MM.1S (cell line): Measurements from ENCODE around the gene BAG5.

Source experiments
- DNase-seq: peaks from one replicate; pipeline ENCODE4 v3.0.0-alpha.2; 2015
- H2AFZ ChIP-seq: fragments of 300-600 bp; sonication (generic); 2 replicates; pipeline ENCODE4 v1.6.0; 2016; ENCODE audit warnings: antibody characterized with exemption, low read length
- H3F3A ChIP-seq: fragments of 300-600 bp; sonication (generic); 2 replicates; pipeline ENCODE4 v1.6.1; 2016; ENCODE audit warnings: mild to moderate bottlenecking, antibody characterized with exemption, low read length, moderate library complexity, mixed read lengths; ENCODE audit not compliant: insufficient read depth
- H3K27ac ChIP-seq: fragments of 300-600 bp; sonication (generic); 2 replicates; pipeline ENCODE4 v1.5.1; 2016; ENCODE audit warnings: mild to moderate bottlenecking, low read length
- H3K27me3 ChIP-seq: fragments of 300-600 bp; sonication (generic); replicated peaks from 2 replicates; pipeline ENCODE4 v1.6.0; 2016; ENCODE audit warnings: low read length; ENCODE audit not compliant: insufficient read depth
- H3K36me3 ChIP-seq: fragments of 300-600 bp; sonication (generic); replicated peaks from 2 replicates; pipeline ENCODE4 v1.6.1; 2016; ENCODE audit warnings: mild to moderate bottlenecking, low read length, mixed read lengths; ENCODE audit not compliant: insufficient read depth
- H3K4me1 ChIP-seq: fragments of 300-600 bp; sonication (generic); 2 replicates; pipeline ENCODE4 v1.6.1; 2016; ENCODE audit warnings: low read length, mixed read lengths
- H3K4me2 ChIP-seq: fragments of 300-600 bp; sonication (generic); 2 replicates; pipeline ENCODE4 v1.6.0; 2016; ENCODE audit warnings: low read depth, low read length
- H3K4me3 ChIP-seq: fragments of 300-600 bp; sonication (generic); 2 replicates; pipeline ENCODE4 v1.5.1; 2016; ENCODE audit warnings: low read length, mixed read lengths
- H3K79me2 ChIP-seq: fragments of 300-600 bp; sonication (generic); 2 replicates; pipeline ENCODE4 v1.6.1; 2016; ENCODE audit warnings: mixed run types, low read length, mixed read lengths
- H3K9ac ChIP-seq: fragments of 300-600 bp; sonication (generic); 2 replicates; pipeline ENCODE4 v1.6.1; 2016; ENCODE audit warnings: low read length, mixed read lengths
- H3K9me2 ChIP-seq: fragments of 300-600 bp; sonication (generic); replicated peaks from 2 replicates; pipeline ENCODE4 v1.6.1; 2016; ENCODE audit warnings: mild to moderate bottlenecking, low read length, mixed read lengths; ENCODE audit not compliant: insufficient read depth
- H3K9me3 ChIP-seq: fragments of 300-600 bp; sonication (generic); replicated peaks from 2 replicates; pipeline ENCODE4 v1.6.1; 2016; ENCODE audit warnings: mild to moderate bottlenecking, low read length, mixed read lengths; ENCODE audit not compliant: insufficient read depth
- H4K20me1 ChIP-seq: fragments of 300-600 bp; sonication (generic); 2 replicates; pipeline ENCODE4 v1.6.1; 2016; ENCODE audit warnings: mild to moderate bottlenecking, low read length, moderate library complexity, mixed read lengths; ENCODE audit not compliant: insufficient read depth
- EZH2 ChIP-seq: fragments of 300-600 bp; sonication (generic); optimal IDR thresholded peaks from 2 replicates; pipeline ENCODE3; 2017; ENCODE audit warnings: low read depth, mild to moderate bottlenecking, antibody characterized with exemption, low read length, mixed read lengths
- EZH2phosphoT487 ChIP-seq: fragments of 300-600 bp; sonication (generic); IDR thresholded peaks from 2 replicates; pipeline ENCODE4 v1.6.1; 2018; ENCODE audit warnings: antibody characterized with exemption, low read length
- TF ChIP-seq, protein P1 (sequence below): fragments of 300-600 bp; sonication (generic); IDR thresholded peaks from 2 replicates; pipeline ENCODE4 v1.5.1; 2016; ENCODE audit warnings: antibody characterized with exemption, low read length, mixed read lengths

BAG5 gene

GRCh38 chr14:103530390-103530789 is 32.1 kb downstream of the BAG5 start:
- peak overlapping the region; percentile 85; the same call in 1 of the 2 replicates for H3K4me3 ChIP-seq
- no peak for TF ChIP-seq EZH2
- no peak for TF ChIP-seq EZH2phosphoT487
- TF ChIP-seq, protein P1, sequence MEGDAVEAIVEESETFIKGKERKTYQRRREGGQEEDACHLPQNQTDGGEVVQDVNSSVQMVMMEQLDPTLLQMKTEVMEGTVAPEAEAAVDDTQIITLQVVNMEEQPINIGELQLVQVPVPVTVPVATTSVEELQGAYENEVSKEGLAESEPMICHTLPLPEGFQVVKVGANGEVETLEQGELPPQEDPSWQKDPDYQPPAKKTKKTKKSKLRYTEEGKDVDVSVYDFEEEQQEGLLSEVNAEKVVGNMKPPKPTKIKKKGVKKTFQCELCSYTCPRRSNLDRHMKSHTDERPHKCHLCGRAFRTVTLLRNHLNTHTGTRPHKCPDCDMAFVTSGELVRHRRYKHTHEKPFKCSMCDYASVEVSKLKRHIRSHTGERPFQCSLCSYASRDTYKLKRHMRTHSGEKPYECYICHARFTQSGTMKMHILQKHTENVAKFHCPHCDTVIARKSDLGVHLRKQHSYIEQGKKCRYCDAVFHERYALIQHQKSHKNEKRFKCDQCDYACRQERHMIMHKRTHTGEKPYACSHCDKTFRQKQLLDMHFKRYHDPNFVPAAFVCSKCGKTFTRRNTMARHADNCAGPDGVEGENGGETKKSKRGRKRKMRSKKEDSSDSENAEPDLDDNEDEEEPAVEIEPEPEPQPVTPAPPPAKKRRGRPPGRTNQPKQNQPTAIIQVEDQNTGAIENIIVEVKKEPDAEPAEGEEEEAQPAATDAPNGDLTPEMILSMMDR: no peak

DNA sequence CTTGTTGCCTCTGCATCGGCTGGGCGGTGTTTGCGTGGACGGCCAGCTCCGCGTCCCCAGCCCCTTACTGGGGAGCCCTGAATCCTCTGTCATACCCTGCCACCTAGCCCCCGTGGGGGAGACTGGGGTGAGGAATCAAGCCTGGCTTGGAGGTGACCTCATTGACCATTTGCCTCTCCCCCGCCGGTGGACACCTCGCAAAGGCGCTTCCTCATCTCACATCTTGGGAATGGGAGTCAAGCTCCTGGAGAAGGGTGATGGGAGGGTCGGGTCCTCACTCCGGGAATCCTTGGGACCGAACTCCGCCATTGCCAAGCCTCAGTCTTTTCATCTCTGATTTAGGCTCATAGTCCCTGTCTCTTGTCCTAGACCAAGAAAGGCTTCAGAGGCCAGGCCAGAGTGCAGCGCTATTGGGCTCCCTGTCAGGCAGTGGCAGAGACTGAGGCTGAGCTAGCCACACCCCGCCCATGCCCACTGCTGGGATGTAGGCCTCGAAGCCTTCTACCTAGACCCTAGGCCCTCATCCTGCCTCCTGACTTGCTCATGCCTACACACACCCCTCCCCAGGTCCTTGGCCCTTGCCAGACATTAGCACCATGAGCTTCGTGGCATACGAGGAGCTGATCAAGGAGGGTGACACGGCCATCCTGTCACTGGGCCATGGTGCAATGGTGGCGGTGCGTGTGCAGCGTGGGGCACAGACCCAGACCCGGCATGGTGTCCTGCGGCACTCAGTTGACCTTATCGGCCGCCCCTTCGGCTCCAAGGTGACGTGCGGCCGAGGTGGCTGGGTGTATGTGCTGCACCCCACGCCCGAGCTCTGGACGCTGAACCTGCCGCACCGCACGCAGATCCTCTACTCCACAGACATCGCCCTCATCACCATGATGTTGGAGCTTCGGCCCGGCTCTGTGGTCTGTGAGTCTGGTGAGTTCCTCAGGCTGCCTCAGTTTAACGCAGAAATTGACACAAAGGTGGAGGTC is 32.8 kb downstream of the BAG5 start:
- peak overlapping the region; percentile 70; the same call in 1 of the 2 replicates for H2AFZ ChIP-seq
- peak overlapping the region; percentile 83 for H3K4me2 ChIP-seq
- no peaks in the 10 kb centered on the region for H3F3A ChIP-seq
- H3K9ac ChIP-seq: peak overlapping the region; percentile 78
- DNase-seq: no peak
- H3K4me1 ChIP-seq: no peaks in the 10 kb centered on the region
- H3K27ac ChIP-seq: no peak overlapping the region
- H4K20me1 ChIP-seq: no peaks in the 10 kb centered on the region
- H3K4me3 ChIP-seq: peak overlapping the region; percentile 85
- TF ChIP-seq, protein P1: no peak
- TF ChIP-seq EZH2phosphoT487: no peak
- TF ChIP-seq EZH2: no peak
- no peaks in the 10 kb centered on the region for H3K27me3 ChIP-seq
- peaks cover 31% of the 10 kb centered on the region for H3K79me2 ChIP-seq
- H3K9me3 ChIP-seq: no peaks in the 10 kb centered on the region
- H3K36me3 ChIP-seq: no peaks in the 10 kb centered on the region
- no peaks in the 10 kb centered on the region for H3K9me2 ChIP-seq

More at GRCh38 chr14:103530390-103530789, 32.1 kb downstream of the BAG5 start:
- Histone ChIP-seq H3K9me3 (no peaks in the 10 kb centered on the region), H3K79me2 (peaks cover 31% of the 10 kb centered on the region), H3K9ac (no peak overlapping the region), H3K4me1 (no peaks in the 10 kb centered on the region), H3K4me2 (peak overlapping the region; percentile 83; the same call in 1 of the 2 replicates), H3K36me3 (no peaks in the 10 kb centered on the region), H2AFZ (no peak overlapping the region), H3K9me2 (no peaks in the 10 kb centered on the region), H3K27ac (no peak overlapping the region), H3K27me3 (no peaks in the 10 kb centered on the region), H3F3A (no peaks in the 10 kb centered on the region), H4K20me1 (no peaks in the 10 kb centered on the region)
- DNase-seq: no peak

GRCh38 chr14:103528587-103529382 is 33.7 kb downstream of the BAG5 start, which contains the start of gene TRMT61A:
Gene TRMT61A (plus strand): TSS chr14:103529196. CDS start chr14:103529979, 783 bp downstream.
- peaks cover 31% of the 10 kb centered on the region for H3K79me2 ChIP-seq
- H3K27ac ChIP-seq: no peak within 1 kb of the TSS
- H3K4me3 ChIP-seq: peak within 1 kb of the TSS; percentile 85
- H3K27me3 ChIP-seq: no peaks in the 10 kb centered on the region; the same call in 1 of the 2 replicates
- no peaks in the 10 kb centered on the region for H3K36me3 ChIP-seq
- no peaks in the 10 kb centered on the region for H3F3A ChIP-seq
- H3K9me3 ChIP-seq: no peaks in the 10 kb centered on the region
- peak within 1 kb of the TSS; percentile 83 for H3K4me2 ChIP-seq
- peak within 1 kb of the TSS; percentile 83 for H3K9ac ChIP-seq
- no peaks in the 10 kb centered on the region for H3K9me2 ChIP-seq
- no peaks in the 10 kb centered on the region for H4K20me1 ChIP-seq
- H2AFZ ChIP-seq: peak within 1 kb of the TSS; percentile 70
- DNase-seq: peak; percentile 57
- H3K4me1 ChIP-seq: no peaks in the 10 kb centered on the region
- no peak for TF ChIP-seq EZH2phosphoT487
- TF ChIP-seq, protein P1: no peak
- no peak for TF ChIP-seq EZH2
